Thyroid gland (tissue), 4 donors: Measurements from ENCODE around the gene POLR3A. TPM values are rescaled to one million over a fixed set of nuclear protein-coding genes. Genes with fewer than 3 reads are reported as not detected.

Source experiments
- DNase-seq, 2 donors: peaks; one replicate each; pipeline ENCODE4 v3.0.0-alpha.2; 2019
- H3K27ac ChIP-seq, 3 donors: fragments of 200-600 bp; sonication (generic); 1 replicate in 2 of 3; 2 replicates in 1 of 3; pipeline ENCODE4 v1.5.1; 2016 to 2019; ENCODE audit warnings: mild to moderate bottlenecking in 1 of 3, moderate library complexity in 1 of 3
- H3K27me3 ChIP-seq: fragments of 200-600 bp; sonication (generic); one replicate; pipeline ENCODE4 v1.5.1; 2019
- H3K36me3 ChIP-seq, 2 donors: fragments of 200-600 bp; sonication (generic); one replicate each; pipeline ENCODE4 v1.5.1; 2016 to 2019
- H3K4me1 ChIP-seq, 2 donors: fragments of 200-600 bp; sonication (generic); one replicate each; pipeline ENCODE4 v1.5.1; 2017 to 2019
- H3K4me3 ChIP-seq, 3 donors: fragments of 200-600 bp; sonication (generic); replicated peaks in 1 of 3; 1 replicate in 2 of 3; 2 replicates in 1 of 3; pipeline ENCODE4 v1.5.1; 2016; ENCODE audit warnings: mild to moderate bottlenecking in 1 of 3
- H3K9me3 ChIP-seq: fragments of 200-600 bp; sonication (generic); one replicate; pipeline ENCODE4 v1.5.1; 2017
- CTCF ChIP-seq, 6 experiments: fragments of 200-600 bp in 3 of 6; fragments of 450-650 bp in 3 of 6; sonication (generic) in 3 of 6; IDR thresholded peaks; one replicate each; pipeline ENCODE4 v1.5.1; 2016 to 2019; ENCODE audit warnings: antibody characterized with exemption in 6 of 6, mild to moderate bottlenecking in 2 of 6, inconsistent platforms in 1 of 6, moderate library complexity in 1 of 6
- POLR2A ChIP-seq, 2 donors: fragments of 450-650 bp; IDR thresholded peaks; one replicate each; pipeline ENCODE4 v1.6.1; 2017; ENCODE audit warnings: antibody characterized with exemption in 2 of 2, mild to moderate bottlenecking in 2 of 2, moderate library complexity in 1 of 2
- WGBS, 2 donors: methylation state at CpG; one replicate each; pipeline ENCODE4 v1.1.5; 2017; 5-methylcytosine and 5-hydroxymethylcytosine counted together
- intact Hi-C: fragments of 100-400 bp; cut with DNase I; formaldehyde crosslinking; loops from one replicate; pipeline ENCODE4 v1.15.1; 2023
- total RNA-seq, 4 donors: library from RNA; depleted of rRNA; stranded (reverse); fragments of >200 nt; gene quantifications; one replicate each; pipeline ENCODE4 v1.2.3, GENCODE V29; 2016

The POLR3A gene
- total RNA-seq, 4 donors from 2014 or later: 14.5 to 21.5 (median 16.6) TPM

- 17 to 47% methylated on average over 3 of the region's 3 CpGs for WGBS, 2 donors
- no peak overlapping the region for H3K27ac ChIP-seq
- H3K4me3 ChIP-seq: no peak overlapping the region
- TF ChIP-seq CTCF (IDR thresholded peaks at IDR 0.05) (no peak), POLR2A (IDR thresholded peaks at IDR 0.05) (no peak)
- no peaks in the 10 kb centered on the region for H3K9me3 ChIP-seq
- DNase-seq: peak; percentile 61
- no peaks in the 10 kb centered on the region for H3K36me3 ChIP-seq
- no peaks in the 10 kb centered on the region for H3K27me3 ChIP-seq
- peaks cover 4 to 12% of the 10 kb centered on the region in 2 donors for H3K4me1 ChIP-seq
- intact Hi-C loops: no loop called here
These were observed 89.7 kb downstream of the POLR3A start for GRCh38 chr10:77939561-77940001.

GRCh38 chr10:77936697-77937567 lies 92.4 kb downstream of the POLR3A start:
- H3K27ac ChIP-seq: no peak overlapping the region
- no peaks in the 10 kb centered on the region for H3K27me3 ChIP-seq
- H3K4me1 ChIP-seq: peaks cover 4 to 16% of the 10 kb centered on the region in 2 donors
- H3K36me3 ChIP-seq: no peaks in the 10 kb centered on the region
- WGBS, 2 donors: 90 to 93% methylated on average over 3 of the region's 3 CpGs
- intact Hi-C loops: no loop called here
- TF ChIP-seq CTCF (IDR thresholded peaks at IDR 0.05): no peak
- no peak overlapping the region for H3K4me3 ChIP-seq
- no peaks in the 10 kb centered on the region for H3K9me3 ChIP-seq
- DNase-seq: no peak

GRCh38 chr10:77932016-77932715 lies 97.1 kb downstream of the POLR3A start:
- 87 to 92% methylated on average over 8 of the region's 8 CpGs for WGBS, 2 donors
- H3K4me1 ChIP-seq: peaks cover 0 to 7% of the 10 kb centered on the region in 2 donors
- H3K4me3 ChIP-seq: no peak overlapping the region
- H3K9me3 ChIP-seq: no peaks in the 10 kb centered on the region
- TF ChIP-seq CTCF (IDR thresholded peaks at IDR 0.05) (no peak), POLR2A (IDR thresholded peaks at IDR 0.05) (no peak)
- no peak for DNase-seq
- no peak overlapping the region for H3K27ac ChIP-seq
- intact Hi-C loops: no loop called here
- no peaks in the 10 kb centered on the region for H3K27me3 ChIP-seq
- no peaks in the 10 kb centered on the region for H3K36me3 ChIP-seq

- no peaks in the 10 kb centered on the region for H3K9me3 ChIP-seq
- peak overlapping the region in 2 of 3 donors; percentile 57 to 79 for H3K27ac ChIP-seq
- intact Hi-C loops: loop anchor here (5.0 kb wide), 1 partner anchor 80 kb away; no protein-coding TSS in a partner anchor
- no peaks in the 10 kb centered on the region for H3K36me3 ChIP-seq
- peaks cover 13 to 26% of the 10 kb centered on the region in 2 donors for H3K4me1 ChIP-seq
- WGBS, 2 donors: 25 to 31% methylated on average over 20 of the region's 20 CpGs
- H3K27me3 ChIP-seq: no peaks in the 10 kb centered on the region
- H3K4me3 ChIP-seq: peak overlapping the region in 2 of 3 donors; percentile 35 to 61
- peak in 1 of 2 donors; percentile 18 for DNase-seq
- TF ChIP-seq POLR2A (IDR thresholded peaks at IDR 0.05) (no peak), CTCF (IDR thresholded peaks at IDR 0.05) (no peak)
These were observed 101.7 kb downstream of the POLR3A start for GRCh38 chr10:77927402-77928246.
